ENCODE results near the gene PIM3. TPM values are rescaled to one million over a fixed set of nuclear protein-coding genes. Genes with fewer than 3 reads are reported as not detected.

Gene PIM3
- total RNA-seq, 2 donors from 2014 or later: 54.0 to 112 TPM

DNA sequence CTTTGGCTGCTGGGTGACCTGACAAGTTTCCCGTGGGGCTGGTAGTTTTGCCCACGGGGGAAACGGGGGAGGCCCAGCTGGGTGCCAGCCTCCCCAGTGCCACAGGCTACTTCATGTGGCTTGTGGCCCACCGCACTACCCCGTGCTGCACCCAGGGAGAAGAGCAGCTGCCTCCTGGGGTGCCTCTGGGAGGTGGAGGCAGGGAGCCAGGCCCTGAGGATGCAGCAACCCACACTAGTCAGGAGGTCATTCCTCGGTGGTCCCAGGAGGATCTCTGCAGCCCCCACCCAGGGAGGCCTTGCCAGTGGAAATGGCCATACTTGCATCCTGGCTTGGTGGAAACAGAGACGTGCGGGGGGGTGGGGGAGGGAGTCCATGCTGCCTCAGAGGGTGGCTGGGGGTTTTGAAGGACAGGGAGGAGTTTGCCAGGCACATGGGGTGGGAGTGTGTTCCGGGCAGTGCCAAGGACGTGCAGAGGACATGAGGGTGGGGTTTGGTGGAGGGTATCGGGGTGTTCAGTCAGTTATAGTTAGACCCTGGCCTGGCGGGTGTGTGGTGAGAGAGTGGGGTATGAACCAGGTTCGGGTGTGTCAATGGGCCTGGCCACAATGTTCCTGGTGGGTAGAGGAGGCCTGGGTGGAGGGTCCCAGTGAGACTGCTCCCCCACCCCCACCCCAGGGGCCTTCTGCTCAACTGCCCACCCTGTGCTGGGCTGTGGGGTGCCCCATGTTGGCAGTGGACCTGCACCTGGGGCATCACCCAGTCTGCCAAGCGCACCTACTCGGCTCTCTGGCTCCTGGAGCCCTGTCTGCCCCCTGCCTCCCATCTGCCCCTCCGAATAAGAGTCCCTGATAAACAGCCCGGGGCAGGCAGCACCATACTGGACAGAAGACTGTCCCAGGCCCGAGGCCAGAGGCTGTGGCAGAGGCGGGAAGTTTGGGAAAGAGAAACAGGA lies 3.8 kb downstream of the PIM3 start:
- no peaks in the 10 kb centered on the region for H3K27me3 ChIP-seq (replicated peaks; ENCODE audit: insufficient read depth)
- H3K9me3 ChIP-seq: no peaks in the 10 kb centered on the region
- DNase-seq (ENCODE audit: low spot score) (no peak), ATAC-seq (ENCODE audit: insufficient number of reproducible peaks, low FRiP score, low read depth) (no peak)
- H3K27ac ChIP-seq: peak overlapping the region; percentile 38 to 47
- peaks cover 33 to 56% of the 10 kb centered on the region in 2 donors for H3K4me1 ChIP-seq (ENCODE audit: control insufficient read depth in 1 of 2, low read depth in 2 of 2)
- H3K4me3 ChIP-seq: peak overlapping the region; percentile 93
- TF ChIP-seq, protein P1, sequence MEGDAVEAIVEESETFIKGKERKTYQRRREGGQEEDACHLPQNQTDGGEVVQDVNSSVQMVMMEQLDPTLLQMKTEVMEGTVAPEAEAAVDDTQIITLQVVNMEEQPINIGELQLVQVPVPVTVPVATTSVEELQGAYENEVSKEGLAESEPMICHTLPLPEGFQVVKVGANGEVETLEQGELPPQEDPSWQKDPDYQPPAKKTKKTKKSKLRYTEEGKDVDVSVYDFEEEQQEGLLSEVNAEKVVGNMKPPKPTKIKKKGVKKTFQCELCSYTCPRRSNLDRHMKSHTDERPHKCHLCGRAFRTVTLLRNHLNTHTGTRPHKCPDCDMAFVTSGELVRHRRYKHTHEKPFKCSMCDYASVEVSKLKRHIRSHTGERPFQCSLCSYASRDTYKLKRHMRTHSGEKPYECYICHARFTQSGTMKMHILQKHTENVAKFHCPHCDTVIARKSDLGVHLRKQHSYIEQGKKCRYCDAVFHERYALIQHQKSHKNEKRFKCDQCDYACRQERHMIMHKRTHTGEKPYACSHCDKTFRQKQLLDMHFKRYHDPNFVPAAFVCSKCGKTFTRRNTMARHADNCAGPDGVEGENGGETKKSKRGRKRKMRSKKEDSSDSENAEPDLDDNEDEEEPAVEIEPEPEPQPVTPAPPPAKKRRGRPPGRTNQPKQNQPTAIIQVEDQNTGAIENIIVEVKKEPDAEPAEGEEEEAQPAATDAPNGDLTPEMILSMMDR (IDR thresholded peaks at IDR 0.05): no peak
- peaks cover 21% of the 10 kb centered on the region for H3K36me3 ChIP-seq

DNA sequence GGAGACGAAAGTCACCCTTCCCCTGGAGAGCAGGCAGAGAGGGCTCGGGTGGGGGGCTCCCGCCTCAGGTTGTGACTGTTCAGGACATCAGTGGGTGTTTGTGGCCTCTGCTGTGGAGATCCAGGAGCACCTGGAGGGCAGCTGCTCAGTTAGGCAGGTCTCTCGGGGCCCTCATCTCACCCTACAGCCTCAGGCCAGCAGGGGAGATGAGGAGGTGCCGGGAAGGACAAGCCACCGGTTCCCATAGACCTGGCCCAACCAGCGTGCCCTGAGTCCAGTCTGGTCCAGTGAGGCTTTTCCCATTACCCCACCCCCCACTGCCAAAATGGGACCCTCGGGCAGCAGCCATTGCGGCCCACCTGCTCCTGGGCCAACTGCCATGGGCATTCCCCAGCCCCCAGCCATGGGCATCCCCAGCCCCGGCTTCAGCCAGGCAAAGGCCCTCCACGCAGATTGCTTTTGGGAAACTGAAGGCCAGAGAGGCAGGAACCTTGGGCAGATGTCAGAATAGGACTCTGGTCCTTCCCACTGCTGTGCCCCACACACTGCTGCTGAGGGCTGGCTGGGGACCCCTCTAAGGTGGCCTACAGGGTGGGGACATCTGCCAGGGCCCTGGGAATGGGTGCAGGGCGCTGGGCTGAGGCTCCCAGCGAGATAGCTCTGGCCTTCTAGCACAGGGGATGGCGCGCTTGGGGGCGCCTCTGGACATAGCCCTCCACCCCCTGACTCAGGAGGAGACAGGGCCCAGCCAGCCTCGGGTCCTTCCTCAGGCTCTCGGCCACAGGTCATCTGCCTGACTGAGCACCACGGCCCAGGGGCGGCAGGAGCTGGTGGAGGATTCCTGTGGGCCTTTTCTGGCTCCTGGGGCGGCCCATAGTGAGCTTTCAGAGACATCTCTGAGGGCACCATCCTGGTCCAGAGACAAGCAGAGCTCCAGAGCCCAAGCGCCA lies 4.8 kb downstream of the PIM3 start:
- DNase-seq (ENCODE audit: low spot score) (peak; percentile 1), ATAC-seq (ENCODE audit: insufficient number of reproducible peaks, low FRiP score, low read depth) (no peak)
- peaks cover 21% of the 10 kb centered on the region for H3K36me3 ChIP-seq
- H3K4me1 ChIP-seq (ENCODE audit: control insufficient read depth in 1 of 2, low read depth in 2 of 2): peaks cover 35 to 56% of the 10 kb centered on the region in 2 donors
- peak overlapping the region in 1 of 2 donors; percentile 84 for H3K27ac ChIP-seq
- no peak overlapping the region for H3K4me3 ChIP-seq
- no peaks in the 10 kb centered on the region for H3K9me3 ChIP-seq
- H3K27me3 ChIP-seq (replicated peaks; ENCODE audit: insufficient read depth): no peaks in the 10 kb centered on the region
- TF ChIP-seq, protein P1 (IDR thresholded peaks at IDR 0.05): no peak

DNA sequence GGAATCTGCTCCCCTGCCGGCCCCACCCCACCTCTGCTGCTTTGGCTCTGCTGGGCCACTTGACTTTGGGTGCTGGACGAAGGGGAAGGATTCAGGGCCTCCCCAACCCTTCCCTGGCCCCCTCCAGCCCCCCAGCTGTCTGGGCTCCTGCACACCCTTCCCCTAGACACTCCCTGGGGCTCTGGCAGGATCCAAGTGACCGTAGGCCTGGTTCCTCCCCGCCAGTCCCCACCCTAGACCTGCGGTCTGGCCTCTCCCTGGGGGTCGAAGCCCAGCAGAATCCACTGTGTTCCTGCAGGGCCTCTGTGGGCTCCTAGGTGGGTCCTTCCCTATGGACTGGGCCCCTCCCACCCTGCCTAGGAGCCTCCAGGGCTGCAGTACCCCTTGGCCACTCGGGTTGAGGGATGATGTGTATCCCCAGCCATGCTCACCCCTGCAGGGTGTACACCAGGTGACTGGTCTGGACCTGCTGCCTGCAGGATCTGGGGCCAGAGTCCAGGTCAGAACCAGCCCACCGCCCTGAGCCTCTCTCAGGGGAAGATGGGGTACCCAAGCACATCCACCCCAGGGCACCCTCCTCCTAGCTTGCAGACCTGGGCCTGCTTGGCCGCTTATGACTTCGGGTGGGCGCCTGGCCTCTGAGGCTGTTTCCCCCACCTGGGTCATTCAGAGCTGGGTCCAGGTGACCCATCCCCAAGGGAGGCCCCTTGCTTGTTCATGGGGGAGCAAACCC lies 5.6 kb downstream of the PIM3 start:
- peaks cover 38 to 60% of the 10 kb centered on the region in 2 donors for H3K4me1 ChIP-seq (ENCODE audit: control insufficient read depth in 1 of 2, low read depth in 2 of 2)

DNA sequence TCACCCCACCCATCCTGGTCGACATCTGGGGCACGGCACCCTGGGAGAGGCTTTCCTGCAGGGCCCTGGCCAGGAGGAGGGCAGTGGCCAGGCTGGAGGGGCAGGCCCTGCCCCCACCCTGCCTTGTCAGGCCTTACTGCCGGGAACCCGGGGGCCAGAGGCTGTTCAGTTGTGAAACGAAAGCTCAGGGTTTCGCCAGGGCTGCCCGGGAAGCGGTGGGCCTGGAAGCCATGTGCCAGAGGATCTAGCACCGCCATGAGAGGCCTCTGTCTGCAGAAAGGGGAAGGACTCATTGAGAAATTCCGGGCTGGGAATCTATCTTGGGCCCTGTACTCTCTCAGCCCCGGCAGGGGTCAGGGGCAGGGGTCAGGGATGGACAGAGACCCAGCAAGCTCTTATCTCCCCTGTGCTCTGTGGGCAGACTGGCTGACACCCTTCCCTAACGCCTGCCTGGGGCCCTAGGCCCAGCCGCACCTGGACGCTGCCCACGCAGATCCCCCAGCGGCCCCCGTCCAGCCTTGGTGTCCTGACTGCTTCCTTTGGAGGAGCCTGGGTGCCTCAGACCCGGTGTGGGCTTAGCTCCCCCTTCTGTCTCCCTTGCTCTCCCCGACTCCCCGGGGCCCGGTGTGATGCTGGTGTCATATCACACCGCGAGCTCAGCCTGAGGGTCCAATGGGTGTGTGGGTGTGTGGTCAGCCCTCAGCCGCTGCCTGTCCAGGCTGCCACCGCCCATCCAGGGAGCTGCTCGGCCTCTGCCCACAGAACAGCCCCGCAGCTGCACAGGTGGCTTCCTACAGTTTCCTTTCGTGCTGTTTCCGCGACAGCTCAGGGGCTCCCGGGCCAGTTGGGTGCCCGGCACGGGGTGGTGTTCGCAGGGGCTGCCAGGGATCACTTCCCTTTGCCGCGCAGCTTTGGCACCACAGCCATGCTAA lies 6.5 kb downstream of the PIM3 start:
- Histone ChIP-seq H3K4me1 (ENCODE audit: control insufficient read depth in 1 of 2, low read depth in 2 of 2) (peaks cover 43 to 67% of the 10 kb centered on the region in 2 donors), H3K36me3 (peaks cover 21% of the 10 kb centered on the region), H3K27ac (peak overlapping the region; percentile 50 to 84), H3K9me3 (no peaks in the 10 kb centered on the region), H3K27me3 (replicated peaks; ENCODE audit: insufficient read depth) (no peaks in the 10 kb centered on the region), H3K4me3 (peak overlapping the region; percentile 56)
- TF ChIP-seq, protein P1 (IDR thresholded peaks at IDR 0.05): no peak
- ATAC-seq (ENCODE audit: insufficient number of reproducible peaks, low FRiP score, low read depth): no peak
- peak; percentile 11 for DNase-seq (ENCODE audit: low spot score)

More for the DNA sequence above, 5.6 kb downstream of the PIM3 start:
- peaks cover 21% of the 10 kb centered on the region for H3K36me3 ChIP-seq
- H3K27ac ChIP-seq: peak overlapping the region; percentile 7 to 84
- no peak overlapping the region for H3K4me3 ChIP-seq
- TF ChIP-seq, protein P1 (IDR thresholded peaks at IDR 0.05): no peak
- no peak for ATAC-seq (ENCODE audit: insufficient number of reproducible peaks, low FRiP score, low read depth)
- no peaks in the 10 kb centered on the region for H3K9me3 ChIP-seq
- no peaks in the 10 kb centered on the region for H3K27me3 ChIP-seq (replicated peaks; ENCODE audit: insufficient read depth)
- peak; percentile 1 for DNase-seq (ENCODE audit: low spot score)
